H9 (cell line): ENCODE measurements around the gene TSPAN11. TPM values are rescaled to one million over a fixed set of nuclear protein-coding genes. Genes with fewer than 3 reads are reported as not detected.

Experiments
- DNase-seq: peaks from one replicate; pipeline ENCODE4 v3.0.0-alpha.2; 2017
- H2AFZ ChIP-seq: one replicate; pipeline ENCODE4 v1.6.1; 2013; ENCODE audit warnings: mild to moderate bottlenecking, low read length, control low read depth, moderate library complexity
- H2AK5ac ChIP-seq: 2 replicates; pipeline ENCODE4 v1.6.1; 2013; ENCODE audit warnings: low read length, control low read depth, mixed read lengths; ENCODE audit not compliant: insufficient read length
- H2BK120ac ChIP-seq: one replicate; pipeline ENCODE4 v1.6.1; 2013; ENCODE audit warnings: low read depth, mild to moderate bottlenecking, low read length, control low read depth, inconsistent platforms; ENCODE audit not compliant: poor library complexity, severe bottlenecking
- H2BK12ac ChIP-seq: 2 replicates; pipeline ENCODE4 v1.6.1; 2013; ENCODE audit warnings: low read length, control low read depth, mixed read lengths, low read depth; ENCODE audit not compliant: insufficient read length
- H2BK15ac ChIP-seq: 2 replicates; pipeline ENCODE4 v1.6.1; 2013; ENCODE audit warnings: low read depth, low read length, control low read depth
- H2BK20ac ChIP-seq: one replicate; pipeline ENCODE4 v1.6.1; 2013; ENCODE audit warnings: low read depth, mild to moderate bottlenecking, low read length, control low read depth, inconsistent platforms; ENCODE audit not compliant: poor library complexity, severe bottlenecking
- H2BK5ac ChIP-seq: 2 replicates; pipeline ENCODE4 v1.6.1; 2013; ENCODE audit warnings: low read length, control low read depth, mixed read lengths; ENCODE audit not compliant: insufficient read length
- H3K14ac ChIP-seq: 2 replicates; pipeline ENCODE4 v1.6.1; 2013; ENCODE audit warnings: low read length, control low read depth; ENCODE audit not compliant: insufficient read depth
- H3K18ac ChIP-seq: 2 replicates; pipeline ENCODE4 v1.6.1; 2013; ENCODE audit warnings: low read depth, mild to moderate bottlenecking, mixed read lengths, low read length, control low read depth; ENCODE audit not compliant: insufficient read length
- H3K23ac ChIP-seq: 2 replicates; pipeline ENCODE4 v1.6.1; 2013; ENCODE audit warnings: low read length, control low read depth, mixed read lengths, low read depth; ENCODE audit not compliant: insufficient read length
- H3K23me2 ChIP-seq: 2 replicates; pipeline ENCODE4 v1.6.1; 2013; ENCODE audit warnings: low read depth, mild to moderate bottlenecking, mixed read lengths, low read length, control low read depth; ENCODE audit not compliant: insufficient read length, poor library complexity, severe bottlenecking
- H3K27ac ChIP-seq: 2 replicates; pipeline ENCODE4 v1.5.1; 2013; ENCODE audit warnings: low read length, control low read depth, mixed read lengths, low read depth; ENCODE audit not compliant: insufficient read length
- H3K27me3 ChIP-seq: 2 replicates; pipeline ENCODE4 v1.6.1; 2013; ENCODE audit warnings: low read length, control low read depth, inconsistent platforms; ENCODE audit not compliant: insufficient read depth
- H3K4ac ChIP-seq: 2 replicates; pipeline ENCODE4 v1.6.1; 2013; ENCODE audit warnings: low read depth, mild to moderate bottlenecking, control low read depth, inconsistent platforms, low read length, moderate library complexity
- H3K4me1 ChIP-seq: 2 replicates; pipeline ENCODE4 v1.6.1; 2013; ENCODE audit warnings: low read length, control low read depth, inconsistent platforms; ENCODE audit not compliant: insufficient read depth
- H3K4me2 ChIP-seq: 2 replicates; pipeline ENCODE4 v1.6.1; 2013; ENCODE audit warnings: low read length, control low read depth, mixed read lengths; ENCODE audit not compliant: insufficient read length, insufficient read depth
- H3K56ac ChIP-seq: 2 replicates; pipeline ENCODE4 v1.6.1; 2013; ENCODE audit warnings: low read depth, mild to moderate bottlenecking, mixed read lengths, low read length, control low read depth; ENCODE audit not compliant: insufficient read length
- H3K79me1 ChIP-seq: 2 replicates; pipeline ENCODE4 v1.6.1; 2013; ENCODE audit warnings: low read depth, mild to moderate bottlenecking, moderate library complexity, low read length, control low read depth, inconsistent platforms; ENCODE audit not compliant: insufficient read depth, poor library complexity, severe bottlenecking
- H3K79me2 ChIP-seq: 2 replicates; pipeline ENCODE4 v1.6.1; 2013; ENCODE audit warnings: low read length, control low read depth, inconsistent platforms; ENCODE audit not compliant: insufficient read depth
- H3K9ac ChIP-seq: 2 replicates; pipeline ENCODE4 v1.6.1; 2013; ENCODE audit warnings: low read length, control low read depth, mixed read lengths; ENCODE audit not compliant: insufficient read length; ENCODE audit errors: extremely low read depth
- H3K9me3 ChIP-seq: one replicate; pipeline ENCODE4 v1.6.1; 2013; ENCODE audit warnings: low read depth, low read length, inconsistent platforms; ENCODE audit not compliant: control insufficient read depth
- H3T11ph ChIP-seq: one replicate; pipeline ENCODE4 v1.6.1; 2013; ENCODE audit warnings: mild to moderate bottlenecking, low read length, control low read depth, inconsistent platforms
- H4K20me1 ChIP-seq: one replicate; pipeline ENCODE4 v1.6.1; 2013; ENCODE audit not compliant: control insufficient read depth, insufficient read length, insufficient read depth
- H4K5ac ChIP-seq: 2 replicates; pipeline ENCODE4 v1.6.1; 2013; ENCODE audit warnings: low read depth, mild to moderate bottlenecking, mixed read lengths, low read length, control low read depth; ENCODE audit not compliant: insufficient read length
- H4K8ac ChIP-seq: replicated peaks from 2 replicates; pipeline ENCODE4 v1.6.1; 2013; ENCODE audit warnings: low read length, control low read depth, mixed read lengths, low read depth; ENCODE audit not compliant: insufficient read length
- H4K91ac ChIP-seq: 2 replicates; pipeline ENCODE4 v1.6.1; 2013; ENCODE audit warnings: low read depth, mild to moderate bottlenecking, moderate library complexity, mixed read lengths, low read length, control low read depth; ENCODE audit not compliant: insufficient read length
- H3K27ac Mint-ChIP-seq, 3 experiments: 2 replicates in 2 of 3; 3 replicates in 1 of 3; pipeline ENCODE4 v1.8.0; 2020 to 2021; ENCODE audit warnings: mixed read lengths in 3 of 3, mild to moderate bottlenecking in 1 of 3, moderate library complexity in 1 of 3
- H3K27me3 Mint-ChIP-seq: 2 replicates; pipeline ENCODE4 v1.8.0; 2021; ENCODE audit warnings: low read depth, mild to moderate bottlenecking, moderate library complexity, mixed read lengths
- H3K36me3 Mint-ChIP-seq, 3 experiments: 2 replicates in 2 of 3; 3 replicates in 1 of 3; pipeline ENCODE4 v1.8.0; 2020 to 2021; ENCODE audit warnings: low read depth in 3 of 3, mixed read lengths in 3 of 3; ENCODE audit not compliant: insufficient read depth in 1 of 3
- H3K4me1 Mint-ChIP-seq, 2 experiments: 2 replicates each; pipeline ENCODE4 v1.8.0; 2020; ENCODE audit warnings: mixed read lengths in 2 of 2
- H3K4me3 Mint-ChIP-seq, 2 experiments: 2 replicates in 1 of 2; 3 replicates in 1 of 2; pipeline ENCODE4 v1.8.0; 2020 to 2021; ENCODE audit warnings: mild to moderate bottlenecking in 2 of 2, mixed read lengths in 2 of 2, moderate library complexity in 1 of 2
- H3K9me3 Mint-ChIP-seq, 2 experiments: 2 replicates in 1 of 2; 3 replicates in 1 of 2; pipeline ENCODE4 v1.8.0; 2020; ENCODE audit warnings: mild to moderate bottlenecking in 2 of 2, mixed read lengths in 2 of 2, moderate library complexity in 1 of 2
- WGBS: extraction: QIAGEN DNeasy Blood & Tissue Kit; methylation state at CpG from one replicate; pipeline ENCODE4 v1.1.7; 2013; ENCODE audit warnings: missing lambda C conversion rate, low lambda C conversion rate, mixed read lengths; ENCODE audit not compliant: insufficient read length; ENCODE audit errors: extremely low coverage; 5-methylcytosine and 5-hydroxymethylcytosine counted together
- total RNA-seq: library from RNA; stranded (reverse); gene quantifications from 2 replicates; pipeline ENCODE4 v1.2.1, GENCODE V29; 2021
- TF ChIP-seq, protein P1 (sequence below): fragments of 200-600 bp; sonication (generic); conservative IDR thresholded peaks from 3 replicates; pipeline ENCODE4 v1.8.0; 2021; ENCODE audit warnings: antibody characterized with exemption, mild to moderate bottlenecking

TSPAN11 gene
- total RNA-seq, 1 experiment from 2014 or later = 4.2 TPM

DNA sequence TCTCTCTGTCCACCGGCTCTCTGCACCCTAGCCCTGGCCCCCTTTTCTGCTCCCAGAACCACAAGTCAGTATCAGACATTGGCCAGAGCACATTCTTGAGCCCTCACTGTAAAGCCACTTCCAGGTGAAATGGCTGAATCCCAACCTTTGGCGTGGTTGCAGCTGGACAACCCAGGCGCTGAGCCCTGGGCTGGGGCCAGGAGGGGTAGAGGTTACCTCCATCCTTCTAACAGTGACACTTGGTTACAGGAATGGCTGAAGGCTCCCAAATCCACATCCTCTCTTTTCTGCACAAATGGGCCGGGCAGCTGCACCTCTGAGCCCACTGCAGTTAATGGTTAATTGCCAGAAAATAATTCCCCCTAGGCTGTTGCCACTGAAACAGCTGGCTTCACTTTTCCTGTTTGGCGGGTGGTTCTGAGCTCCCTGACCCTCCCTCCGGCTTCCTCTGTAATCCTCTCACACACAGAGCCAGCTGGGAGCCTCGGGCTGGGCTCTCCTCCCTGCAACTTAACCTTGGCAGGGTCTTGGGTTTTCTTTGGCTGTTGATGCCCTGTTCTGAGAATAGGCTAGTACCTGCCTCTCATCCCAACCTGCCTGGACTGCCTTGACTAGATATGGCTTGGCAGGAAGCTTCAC lies 44.1 kb downstream of the TSPAN11 start:
- Histone ChIP-seq H2AFZ (no peak overlapping the region), H3K4ac (no peak overlapping the region), H3K4me1 (no peaks in the 10 kb centered on the region), H3K18ac (no peak overlapping the region), H3K56ac (no peak overlapping the region), H3K79me1 (no peaks in the 10 kb centered on the region), H3K27ac (no peak overlapping the region), H3K9me3 (no peaks in the 10 kb centered on the region), H2BK12ac (no peak overlapping the region), H4K91ac (no peak overlapping the region), H2BK15ac (no peak overlapping the region), H2AK5ac (no peak overlapping the region), H3K14ac (no peak overlapping the region), H3K79me2 (no peaks in the 10 kb centered on the region), H4K5ac (no peak overlapping the region), H3T11ph (no peak overlapping the region), H3K23ac (no peak overlapping the region), H2BK5ac (no peak overlapping the region), H4K20me1 (no peaks in the 10 kb centered on the region), H3K9ac (no peak overlapping the region), H2BK120ac (no peak overlapping the region), H3K27me3 (0 out of 2 replicates have a peak, but pooled peaks cover 3% of the 10 kb centered on the region), H2BK20ac (no peak overlapping the region), H3K4me2 (no peak overlapping the region), H4K8ac (no peak overlapping the region), H3K23me2 (no peaks in the 10 kb centered on the region)
- Mint-ChIP-seq H3K27me3 (peaks cover 12% of the 10 kb centered on the region), H3K4me3 (no peak overlapping the region), H3K36me3 (no peaks in the 10 kb centered on the region), H3K4me1 (peaks cover 8 to 13% of the 10 kb centered on the region in 2 experiments; a peak in 3 of 4 replicates), H3K27ac (peak overlapping the region in 1 of 3 experiments; percentile 21; a peak in 1 of 7 replicates), H3K9me3 (no peaks in the 10 kb centered on the region)
- no CpG with 5 or more reads among the region's 7 CpGs for WGBS
- DNase-seq = no peak
- TF ChIP-seq, protein P1, sequence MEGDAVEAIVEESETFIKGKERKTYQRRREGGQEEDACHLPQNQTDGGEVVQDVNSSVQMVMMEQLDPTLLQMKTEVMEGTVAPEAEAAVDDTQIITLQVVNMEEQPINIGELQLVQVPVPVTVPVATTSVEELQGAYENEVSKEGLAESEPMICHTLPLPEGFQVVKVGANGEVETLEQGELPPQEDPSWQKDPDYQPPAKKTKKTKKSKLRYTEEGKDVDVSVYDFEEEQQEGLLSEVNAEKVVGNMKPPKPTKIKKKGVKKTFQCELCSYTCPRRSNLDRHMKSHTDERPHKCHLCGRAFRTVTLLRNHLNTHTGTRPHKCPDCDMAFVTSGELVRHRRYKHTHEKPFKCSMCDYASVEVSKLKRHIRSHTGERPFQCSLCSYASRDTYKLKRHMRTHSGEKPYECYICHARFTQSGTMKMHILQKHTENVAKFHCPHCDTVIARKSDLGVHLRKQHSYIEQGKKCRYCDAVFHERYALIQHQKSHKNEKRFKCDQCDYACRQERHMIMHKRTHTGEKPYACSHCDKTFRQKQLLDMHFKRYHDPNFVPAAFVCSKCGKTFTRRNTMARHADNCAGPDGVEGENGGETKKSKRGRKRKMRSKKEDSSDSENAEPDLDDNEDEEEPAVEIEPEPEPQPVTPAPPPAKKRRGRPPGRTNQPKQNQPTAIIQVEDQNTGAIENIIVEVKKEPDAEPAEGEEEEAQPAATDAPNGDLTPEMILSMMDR = no peak
